Midbrain (tissue), 1 donor: ENCODE measurements around the gene TMEM132D.

ENCODE experiments used
- DNase-seq: peaks from one replicate; lab custom pipeline; 2025; lab: John Stamatoyannopoulos, UW

The TMEM132D gene

DNA sequence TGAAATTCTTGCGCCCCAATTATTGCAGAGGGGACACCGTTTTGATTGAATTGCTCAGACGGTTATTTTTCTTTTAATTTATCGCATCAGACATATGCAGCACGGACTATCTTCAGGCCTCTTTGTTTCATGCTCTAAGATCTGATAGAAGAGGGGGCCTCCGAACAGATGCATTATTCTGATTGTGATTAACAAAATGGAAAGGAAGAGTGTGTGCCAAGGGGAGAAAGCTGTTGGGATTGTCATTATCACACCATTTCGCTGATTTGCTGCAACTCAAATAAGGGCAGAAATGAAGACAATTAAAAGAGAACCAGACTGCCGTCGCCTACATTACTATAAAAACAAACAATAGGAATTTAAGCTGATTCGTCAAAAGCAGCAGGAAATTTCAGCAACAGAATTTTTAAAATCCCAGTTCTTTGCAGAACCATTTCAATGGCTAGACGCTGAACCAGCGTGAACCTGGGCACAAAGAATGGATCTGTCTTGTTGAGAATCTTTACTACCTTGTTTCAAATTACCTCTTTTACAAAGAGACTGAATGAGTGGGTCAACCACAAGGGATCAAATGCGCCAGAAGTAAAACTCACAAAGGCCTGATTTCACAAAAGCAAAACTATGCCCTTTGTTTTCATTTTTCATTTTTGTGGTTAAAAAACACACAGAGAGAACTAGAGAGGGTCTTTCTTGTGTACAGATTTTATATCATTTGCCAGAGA, 30.6 kb downstream of the TMEM132D start:
- DNase-seq: no peak

DNA sequence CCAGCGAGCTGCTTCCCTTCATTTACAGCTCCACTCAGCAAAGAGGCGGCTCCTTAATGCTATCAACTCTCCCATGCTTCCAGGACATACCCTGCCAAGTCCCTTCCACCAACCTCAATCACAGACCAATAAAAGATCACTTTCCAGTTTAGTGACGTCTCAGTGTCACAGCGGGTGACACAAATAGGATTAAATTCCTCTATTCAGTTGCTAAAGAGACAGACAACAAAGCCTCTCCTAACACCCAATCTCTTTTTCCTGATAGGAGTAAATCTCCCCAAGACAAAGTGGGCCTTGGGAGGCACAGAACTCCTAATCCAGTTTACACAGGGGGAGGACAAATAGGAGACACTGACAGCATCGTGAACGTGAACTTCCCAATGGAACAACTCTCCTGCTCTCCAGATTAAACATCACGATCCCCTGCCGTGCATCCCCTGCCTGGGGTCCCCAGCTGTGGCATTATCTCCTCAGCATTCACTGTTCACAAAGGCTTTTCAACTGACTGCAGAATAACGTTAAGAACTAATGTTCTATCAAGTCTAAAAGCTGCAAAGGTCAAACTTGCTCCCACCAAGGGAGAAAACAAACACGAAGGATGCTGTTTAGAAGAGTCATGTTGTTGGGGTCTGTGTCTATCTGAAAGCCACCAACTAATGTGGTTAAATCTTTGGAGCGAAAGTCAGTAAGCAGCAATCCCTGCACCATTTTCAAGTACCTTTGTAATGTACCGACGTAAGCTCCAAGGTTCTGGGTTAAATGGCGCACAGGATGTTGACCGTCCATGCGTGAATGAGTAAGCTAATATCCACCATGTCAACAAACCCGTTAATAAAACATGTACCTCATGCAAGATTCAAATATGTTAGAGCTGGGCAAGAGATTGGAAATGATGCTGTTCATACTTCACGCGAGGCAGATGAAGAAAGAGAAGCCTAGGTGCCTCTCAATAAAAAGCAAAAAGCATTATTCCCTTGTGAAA, 31.5 kb downstream of the TMEM132D start:
- no peak for DNase-seq

DNA sequence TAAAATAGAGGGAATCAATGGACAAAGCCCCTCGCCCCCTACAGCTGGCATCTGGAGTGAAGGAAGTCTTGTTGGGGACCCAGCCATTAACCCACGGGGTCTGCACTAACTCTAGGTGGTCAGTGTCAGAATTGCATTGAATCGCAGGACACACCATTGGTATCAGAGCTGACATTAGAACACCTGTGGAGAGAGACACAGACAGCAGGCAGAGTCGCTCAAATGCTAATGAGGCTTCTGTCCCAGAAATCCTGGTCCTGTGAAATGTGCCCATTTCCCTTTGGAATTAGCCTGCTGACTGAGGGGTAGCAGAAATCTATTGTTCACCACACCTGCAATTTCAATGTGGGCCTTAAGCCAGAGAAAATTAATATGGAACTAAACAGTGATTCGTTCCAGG, 33.0 kb downstream of the TMEM132D start:
- DNase-seq: no peak

GRCh38 chr12:129870136-129870535, 33.7 kb downstream of the TMEM132D start:
- DNase-seq: no peak

DNA sequence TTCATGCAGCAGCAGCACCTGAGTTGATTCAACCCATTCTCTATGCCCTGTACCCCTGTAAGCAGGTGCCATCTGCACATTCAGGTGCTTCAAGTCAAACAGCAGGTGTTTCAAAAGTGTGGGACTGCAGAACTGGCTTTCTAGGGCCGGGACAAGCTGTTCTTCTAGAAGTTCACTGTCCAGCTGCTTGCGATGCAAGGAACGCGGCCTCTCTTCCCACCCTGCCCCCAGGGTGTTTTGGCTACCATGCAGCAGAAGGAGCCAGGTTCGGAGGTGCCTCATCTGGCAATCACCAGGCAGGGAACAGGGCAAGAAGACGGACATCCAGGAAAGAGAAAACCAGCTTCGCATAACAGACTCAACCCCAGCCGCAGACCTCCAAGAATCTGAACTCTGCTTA, 35.2 kb downstream of the TMEM132D start:
- DNase-seq: no peak

- DNase-seq: no peak
These were observed 39.9 kb downstream of the TMEM132D start for GRCh38 chr12:129863938-129864337.

DNA sequence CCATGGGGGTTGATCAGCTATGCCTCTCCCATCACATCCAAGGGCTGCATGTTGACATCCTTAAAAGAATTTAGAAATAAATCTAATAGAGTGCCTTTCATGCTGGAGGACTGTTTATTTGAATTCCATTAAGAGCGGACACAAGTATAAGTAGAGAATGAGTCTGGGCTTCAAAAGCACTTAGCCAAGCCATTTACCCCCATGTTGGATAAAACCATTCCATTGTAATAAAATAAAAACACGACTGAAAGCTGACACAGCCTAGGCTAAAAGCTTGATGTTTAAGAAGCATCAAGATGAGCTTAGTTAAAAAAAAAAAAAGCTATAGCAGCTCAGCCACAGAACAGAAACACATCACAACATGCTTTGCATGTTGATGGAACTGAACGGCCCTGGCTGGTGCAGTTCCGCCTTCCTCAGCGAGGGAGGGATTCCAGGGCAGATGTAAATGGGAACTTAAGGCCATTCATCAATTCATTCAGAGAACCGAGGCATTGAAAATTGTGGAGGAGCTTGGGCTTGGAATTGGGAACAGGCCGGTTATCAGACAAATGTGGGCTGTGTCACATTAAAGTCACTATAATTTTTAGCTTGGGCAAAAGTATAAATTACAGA, 41.2 kb downstream of the TMEM132D start:
- DNase-seq: no peak

DNA sequence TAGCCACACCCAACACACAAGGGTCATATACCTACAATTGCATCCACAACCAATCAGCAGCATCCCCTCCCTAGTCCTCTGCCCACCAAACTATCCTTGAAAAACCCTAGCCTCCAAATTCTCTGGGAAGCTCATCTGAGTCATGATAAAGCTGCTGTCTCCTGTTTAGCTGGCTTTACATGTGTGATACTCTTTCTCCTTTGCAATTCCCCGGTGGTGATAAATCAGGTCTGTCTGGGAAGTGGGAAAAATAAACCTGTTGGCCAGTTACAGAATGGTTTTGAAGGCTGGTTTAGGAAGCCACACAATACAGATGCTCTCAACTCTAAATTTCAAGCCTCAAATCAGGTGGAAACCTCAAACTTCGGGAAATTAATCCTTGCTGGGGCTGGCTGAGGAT, 41.9 kb downstream of the TMEM132D start:
- DNase-seq: no peak

DNA sequence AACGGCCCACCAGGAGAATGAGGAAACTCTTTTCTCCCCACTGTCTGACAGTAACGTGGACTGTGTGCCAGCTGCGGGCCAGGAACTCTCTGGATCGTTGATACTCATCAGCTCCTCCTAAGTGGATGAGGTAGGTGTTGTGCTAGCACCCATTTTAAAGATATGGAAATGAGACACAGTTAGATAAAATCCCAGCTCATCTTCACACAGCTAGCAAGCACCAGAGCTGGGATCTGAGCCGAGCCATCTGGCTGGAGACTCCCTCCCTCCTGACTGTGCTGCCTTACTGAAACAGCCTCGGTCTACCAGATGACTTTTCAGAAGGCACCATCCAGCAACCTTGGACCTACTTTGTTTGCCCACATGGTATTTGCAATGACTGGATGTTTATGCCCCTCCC, 49.2 kb downstream of the TMEM132D start:
- no peak for DNase-seq

DNA sequence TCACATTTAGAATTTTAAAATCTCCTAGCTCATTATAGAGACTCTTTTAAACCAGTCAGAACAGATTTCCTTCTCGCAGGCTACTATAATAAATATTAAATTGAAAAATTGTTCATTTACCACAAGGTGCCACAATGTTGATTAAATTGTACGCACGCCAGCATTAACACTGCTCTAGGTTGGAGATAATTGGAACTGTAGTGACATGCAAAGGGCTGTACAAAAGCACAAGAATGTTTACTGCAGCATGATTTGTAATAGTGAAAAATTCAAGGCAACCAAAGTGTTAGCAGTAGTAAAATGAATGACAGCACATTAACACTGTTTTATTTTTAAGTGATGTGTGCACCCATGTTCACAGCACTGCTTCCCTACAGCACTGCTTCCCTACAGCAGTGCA, 52.5 kb downstream of the TMEM132D start:
- no peak for DNase-seq

GRCh38 chr12:129848876-129849275, 54.9 kb downstream of the TMEM132D start:
- no peak for DNase-seq

GRCh38 chr12:129847063-129847462, 56.8 kb downstream of the TMEM132D start:
- DNase-seq: no peak

GRCh38 chr12:129844662-129845220, 59.1 kb downstream of the TMEM132D start:
- DNase-seq: no peak

GRCh38 chr12:129841251-129841650, 62.6 kb downstream of the TMEM132D start:
- DNase-seq: no peak

DNA sequence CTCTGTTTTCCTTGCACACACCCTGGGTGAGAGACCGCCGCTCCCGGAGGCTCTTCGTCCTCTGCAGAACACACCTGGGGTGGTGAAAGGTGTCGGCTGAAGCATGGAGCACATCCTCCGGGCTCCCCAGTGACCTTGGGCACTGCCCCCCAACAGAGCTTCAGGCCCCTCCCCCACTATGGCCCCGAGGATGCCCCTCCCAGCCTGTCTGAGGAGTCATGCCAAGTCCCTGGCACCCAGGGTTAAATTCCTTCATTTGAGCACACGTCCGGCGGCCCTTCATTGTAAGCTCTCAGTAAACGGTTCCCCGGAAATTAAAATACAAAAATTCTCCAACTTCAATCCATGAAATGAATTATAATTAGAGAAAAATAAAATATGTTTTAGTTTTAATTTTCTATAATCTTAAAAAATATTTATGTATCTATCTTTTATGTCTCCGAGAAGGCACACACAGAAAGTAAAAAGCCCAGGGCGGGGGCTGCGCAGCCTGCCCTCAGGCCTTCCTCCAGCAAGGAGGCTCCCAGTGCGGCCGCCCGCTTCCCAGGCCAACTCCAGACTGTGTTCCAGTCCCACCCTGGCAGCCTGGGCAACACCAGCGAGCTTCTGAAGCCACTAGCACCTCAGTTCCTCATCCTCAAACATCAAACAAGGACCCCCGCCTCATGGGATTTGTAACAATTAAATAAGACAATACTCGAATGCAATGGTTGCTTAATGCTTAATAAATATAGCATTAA, 63.5 kb downstream of the TMEM132D start:
- no peak for DNase-seq

GRCh38 chr12:129839679-129840078, 64.1 kb downstream of the TMEM132D start:
- no peak for DNase-seq

DNA sequence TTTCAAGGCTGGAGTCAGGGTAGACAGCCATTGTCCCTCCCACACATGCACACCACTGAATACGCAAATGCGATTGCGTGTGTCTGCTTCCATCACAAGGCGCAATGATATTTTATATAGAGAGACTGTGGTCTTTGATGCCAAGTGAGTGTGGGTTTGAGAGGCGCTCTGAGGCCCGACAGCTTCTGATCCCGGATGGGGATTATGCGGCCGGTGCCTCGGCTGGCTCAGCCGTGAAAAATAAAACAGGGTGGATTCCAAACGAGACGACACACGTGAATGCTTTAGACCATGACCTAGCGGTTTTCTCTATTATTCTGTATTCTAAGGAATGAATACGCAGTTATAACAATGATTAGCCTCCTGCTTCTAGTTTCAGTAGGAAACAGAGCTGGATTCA, 72.5 kb downstream of the TMEM132D start:
- DNase-seq: no peak

DNA sequence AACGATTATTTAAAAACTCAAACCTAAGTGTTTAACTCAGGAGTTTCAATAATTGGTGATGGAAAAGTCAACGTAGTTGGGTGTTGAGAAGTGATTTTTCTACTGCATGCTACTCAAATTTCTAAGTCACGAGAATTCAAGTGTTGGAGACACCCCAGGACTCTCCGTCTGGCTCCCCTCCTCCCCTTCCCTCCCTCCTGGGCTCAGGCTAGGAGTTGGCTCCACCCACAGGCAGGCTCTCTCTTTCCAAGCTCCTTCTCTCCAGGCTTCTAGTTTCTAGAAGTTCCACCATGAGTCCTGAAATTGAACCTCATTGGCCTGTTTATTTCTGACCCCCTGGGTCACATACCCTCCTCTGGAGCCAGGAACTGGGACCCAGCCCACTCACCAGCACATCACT, 73.0 kb downstream of the TMEM132D start:
- DNase-seq: no peak

- no peak for DNase-seq
These were observed 75.9 kb downstream of the TMEM132D start for GRCh38 chr12:129827866-129828384.

GRCh38 chr12:129827102-129827865, 76.5 kb downstream of the TMEM132D start:
- DNase-seq: no peak

GRCh38 chr12:129826273-129826672, 77.6 kb downstream of the TMEM132D start:
- DNase-seq: no peak
